OCI-LY1 (cell line): ENCODE data around the gene AK4.

Source experiments
- CTCF ChIP-seq: fragments of 200-600 bp; sonication (generic), shearing (Covaris generic); IDR thresholded peaks from 2 replicates; pipeline ENCODE4 v1.5.1; 2017; ENCODE audit warnings: mild to moderate bottlenecking, antibody characterized with exemption, low read length, moderate library complexity, mixed read lengths
- EZH2 ChIP-seq: fragments of 200-600 bp; sonication (generic), shearing (Covaris generic); IDR thresholded peaks from 2 replicates; pipeline ENCODE4 v1.8.0; 2017; ENCODE audit warnings: borderline replicate concordance, mixed run types, mild to moderate bottlenecking, antibody characterized with exemption, low read length, moderate library complexity, mixed read lengths

- TF ChIP-seq CTCF (no peak), EZH2 (no peak)
Measured at GRCh38 chr1:65237503-65237902, 89.5 kb downstream of the AK4 start.
